Endothelial cell of umbilical vein (primary cell): ENCODE measurements around the gene SHKBP1. TPM values are rescaled to one million over a fixed set of nuclear protein-coding genes. Genes with fewer than 3 reads are reported as not detected.

ENCODE experiments used
- BruUV-seq: library from RNA; stranded (reverse); fragments of 400-500 nt; replicated peaks from 2 replicates; lab custom pipeline; 2021; lab: Mats Ljungman, UMichigan
- CTCF ChIA-PET: fragments of 300-600, 350-600 bp; sonication (Branson Sonifier 250); formaldehyde crosslinking; loops from one replicate; lab custom pipeline; 2021; ENCODE audit warnings: antibody characterized with exemption, inconsistent platforms; lab: Charles Lee
- POLR2A ChIA-PET: fragments of 300-600, 350-600 bp; sonication (Branson Sonifier 250); formaldehyde crosslinking; loops from one replicate; lab custom pipeline; 2021; ENCODE audit warnings: antibody characterized with exemption, inconsistent platforms; lab: Charles Lee
- DNase-seq: peaks from one replicate; pipeline ENCODE4 v3.0.0-alpha.2; 2011; ENCODE audit warnings: low read depth, low spot score
- FAIRE-seq: peaks from 2 replicates; lab custom pipeline; 2011; peaks lifted over from hg19 to GRCh38; lab: Jason Lieb, UNC
- H2AFZ ChIP-seq: 2 replicates; pipeline ENCODE4 v1.6.0; 2012; ENCODE audit warnings: low read depth, low read length, control low read depth, inconsistent platforms
- H3K27ac ChIP-seq: 2 replicates; pipeline ENCODE4 v1.5.1; 2011; ENCODE audit warnings: low read depth, mild to moderate bottlenecking, control low read depth, low read length, moderate library complexity; ENCODE audit not compliant: insufficient read depth
- H3K27me3 ChIP-seq, 2 experiments: 2 replicates each; pipeline versions ENCODE4 v1.6.0 to v1.6.1; 2011; ENCODE audit warnings: low read length in 2 of 2, mixed read lengths in 1 of 2; ENCODE audit not compliant: control insufficient read depth in 2 of 2, insufficient read depth in 2 of 2
- H3K36me3 ChIP-seq, 2 experiments: 2 replicates in 1 of 2; 3 replicates in 1 of 2; pipeline ENCODE4 v1.5.1; 2011; ENCODE audit warnings: low read length in 2 of 2, mild to moderate bottlenecking in 1 of 2, moderate library complexity in 1 of 2; ENCODE audit not compliant: control insufficient read depth in 2 of 2, insufficient read depth in 2 of 2; ENCODE audit errors: extremely low read depth in 1 of 2
- H3K4me1 ChIP-seq: 3 replicates; pipeline ENCODE4 v1.5.1; 2011; ENCODE audit warnings: mild to moderate bottlenecking, low read length; ENCODE audit not compliant: control insufficient read depth, insufficient read depth; ENCODE audit errors: extremely low read depth
- H3K4me2 ChIP-seq: 2 replicates; pipeline ENCODE4 v1.6.1; 2011; ENCODE audit warnings: low read length, control low read depth, mixed read lengths; ENCODE audit not compliant: insufficient read depth
- H3K4me3 ChIP-seq, 3 experiments: fragments of 200-600 bp in 1 of 3; sonication (generic), shearing (Covaris generic) in 1 of 3; replicated peaks in 1 of 3; 2 replicates each; pipeline ENCODE4 v1.5.1; 2011 to 2016; ENCODE audit warnings: control low read depth in 3 of 3, low read length in 3 of 3, mild to moderate bottlenecking in 2 of 3, inconsistent platforms in 1 of 3, low read depth in 1 of 3, moderate library complexity in 1 of 3; ENCODE audit not compliant: insufficient read depth in 1 of 3
- H3K79me2 ChIP-seq: 2 replicates; pipeline ENCODE4 v1.6.0; 2012; ENCODE audit warnings: low read length, inconsistent platforms; ENCODE audit not compliant: control insufficient read depth, insufficient read depth
- H3K9ac ChIP-seq: replicated peaks from 2 replicates; pipeline ENCODE3; 2011; ENCODE audit warnings: low read length, control low read depth; ENCODE audit not compliant: insufficient read depth; ENCODE audit errors: extremely low read depth
- H3K9me1 ChIP-seq: replicated peaks from 3 replicates; pipeline ENCODE4 v1.6.0; 2011; ENCODE audit warnings: mild to moderate bottlenecking, low read length; ENCODE audit not compliant: control insufficient read depth, insufficient read depth; ENCODE audit errors: extremely low read depth
- H3K9me3 ChIP-seq: replicated peaks from 2 replicates; pipeline ENCODE4 v1.5.1; 2012; ENCODE audit warnings: low read length, inconsistent platforms; ENCODE audit not compliant: control insufficient read depth, insufficient read depth
- H4K20me1 ChIP-seq: replicated peaks from 2 replicates; pipeline ENCODE3; 2011; ENCODE audit warnings: mild to moderate bottlenecking, low read length; ENCODE audit not compliant: control insufficient read depth, insufficient read depth; ENCODE audit errors: extremely low read depth
- CTCF ChIP-seq, 2 donors: IDR thresholded peaks; 1 replicate in 1 of 2; 2 replicates in 1 of 2; pipeline ENCODE4 v1.5.1; 2011; ENCODE audit warnings: low read length in 2 of 2, mild to moderate bottlenecking in 2 of 2, moderate library complexity in 2 of 2, control low read depth in 1 of 2, inconsistent platforms in 1 of 2, low read depth in 1 of 2; ENCODE audit not compliant: insufficient read depth in 1 of 2; ENCODE audit errors: extremely low read depth in 1 of 2
- EZH2 ChIP-seq: IDR thresholded peaks from 2 replicates; pipeline ENCODE4 v1.6.1; 2012; ENCODE audit warnings: borderline replicate concordance, low read depth, mild to moderate bottlenecking, moderate library complexity, low read length, inconsistent platforms; ENCODE audit not compliant: severe bottlenecking
- FOS ChIP-seq: IDR thresholded peaks from 2 replicates; pipeline ENCODE4 v1.6.1; 2011; ENCODE audit warnings: mild to moderate bottlenecking, low read length, moderate library complexity, borderline replicate concordance; ENCODE audit not compliant: insufficient read depth
- GATA2 ChIP-seq: IDR thresholded peaks from 2 replicates; pipeline ENCODE4 v1.7.0; 2011; ENCODE audit warnings: low read depth, mild to moderate bottlenecking, moderate library complexity, mixed read lengths, low read length; ENCODE audit not compliant: insufficient read length, insufficient read depth
- JUN ChIP-seq: IDR thresholded peaks from 2 replicates; pipeline ENCODE4 v1.6.1; 2011; ENCODE audit warnings: borderline replicate concordance, low read depth; ENCODE audit not compliant: insufficient read length, insufficient read depth
- MYC ChIP-seq: IDR thresholded peaks from one replicate; pipeline ENCODE4 v1.6.1; 2011; ENCODE audit warnings: mild to moderate bottlenecking, low read depth, low read length
- POLR2A ChIP-seq: IDR thresholded peaks from 2 replicates; pipeline ENCODE4 v1.6.1; 2012; ENCODE audit warnings: low read depth, mild to moderate bottlenecking, control low read depth, low read length
- POLR2AphosphoS5 ChIP-seq: IDR thresholded peaks from 2 replicates; pipeline ENCODE4 v1.6.1; 2012; ENCODE audit warnings: low read depth, mild to moderate bottlenecking, control low read depth, low read length, moderate library complexity; ENCODE audit not compliant: insufficient read depth
- dilution Hi-C: fragments of 300-500 bp; cut with MboI; formaldehyde crosslinking; loops from one replicate; pipeline ENCODE4 v1.15.0; 2019; ENCODE audit warnings: low sequenced_read_pairs; ENCODE audit not compliant: extremely low pct_ligation_motif_present
- intact Hi-C: fragments of 100-400 bp; cut with micrococcal nuclease; formaldehyde crosslinking; loops from one replicate; pipeline ENCODE4 v1.10.0; 2022
- polyA plus RNA-seq, 4 experiments: library from polyadenylated mRNA; depleted of rRNA in 3 of 4; stranded (reverse) in 3 of 4; unstranded in 1 of 4; fragments of >200 nt; gene quantifications; 2 replicates each; pipeline versions ENCODE4 v1.2.1 to v1.2.3, GENCODE V29; 2011 to 2012; ENCODE audit warnings: missing spikeins in 1 of 4
- total RNA-seq: library from RNA; stranded (reverse); gene quantifications from 2 replicates; pipeline ENCODE4 v1.2.3, GENCODE V29; 2021
- TF ChIP-seq, protein P1 (sequence below): IDR thresholded peaks from 2 replicates; pipeline ENCODE4 v1.6.1; 2011; ENCODE audit not compliant: insufficient read depth, insufficient read length

Gene SHKBP1
- total and polyA plus RNA-seq, 2 donors (not counting 3 experiments of a cell fraction or from before 2014, with no cell fraction given): 106 to 113 TPM

DNA sequence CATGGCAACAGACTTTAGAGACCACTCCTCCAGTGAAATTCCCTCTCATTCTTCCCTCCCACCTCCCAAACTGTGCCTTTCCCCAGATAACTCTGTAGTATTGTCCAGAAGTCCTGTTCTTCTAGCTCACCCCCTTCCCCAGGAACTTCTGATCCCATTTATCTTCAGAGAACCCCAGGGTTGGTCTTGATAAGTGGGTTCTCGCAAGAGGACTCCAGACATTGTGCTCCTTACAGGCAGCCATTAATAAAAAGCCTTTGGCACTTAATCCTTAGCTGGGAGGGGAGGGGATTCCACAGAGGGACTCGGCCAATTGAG, 26.4 kb downstream of the SHKBP1 start:
- POLR2A ChIA-PET: interaction anchor here (1.0 to 1.4 kb wide), 4 partner anchors 12 to 255 kb away, joined by 3 to 5 read pairs (median 4); partner anchors contain the start of genes C19orf47, PLD3 and RAB4B
- FAIRE-seq (no peak), DNase-seq (no peak)
- peaks cover 4 to 6% of the 10 kb centered on the region in 2 experiments for H3K27me3 ChIP-seq
- dilution Hi-C loops (no loop called here), intact Hi-C loops (no loop called here)
- no peaks in the 10 kb centered on the region for H3K79me2 ChIP-seq
- peak overlapping the region; percentile 15 for H3K4me2 ChIP-seq
- H4K20me1 ChIP-seq: no peaks in the 10 kb centered on the region
- TF ChIP-seq POLR2AphosphoS5 (no peak), EZH2 (no peak), GATA2 (no peak), CTCF (IDR thresholded peaks at IDR 0.05; ENCODE audit: extremely low read depth in 1 of 2, insufficient read depth in 1 of 2, low read depth in 1 of 2, low read length in 2 of 2) (no peak), POLR2A (no peak), JUN (no peak), FOS (no peak), MYC (no peak)
- TF ChIP-seq, protein P1, sequence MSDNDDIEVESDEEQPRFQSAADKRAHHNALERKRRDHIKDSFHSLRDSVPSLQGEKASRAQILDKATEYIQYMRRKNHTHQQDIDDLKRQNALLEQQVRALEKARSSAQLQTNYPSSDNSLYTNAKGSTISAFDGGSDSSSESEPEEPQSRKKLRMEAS: no peak
- H3K27ac ChIP-seq: no peak overlapping the region
- no TSS peak for BruUV-seq
- H3K9me1 ChIP-seq: no peaks in the 10 kb centered on the region
- H3K9ac ChIP-seq: no peak overlapping the region
- CTCF ChIA-PET: interaction anchor here (0.6 to 11.0 kb wide), 23 partner anchors 9 to 302 kb away, joined by 3 to 126 read pairs (median 6); partner anchors contain the start of gene BLVRB
- no peak overlapping the region for H3K4me3 ChIP-seq
- H3K4me1 ChIP-seq: peaks cover 49% of the 10 kb centered on the region
- no peaks in the 10 kb centered on the region for H3K36me3 ChIP-seq
- H2AFZ ChIP-seq: no peak overlapping the region
- no peaks in the 10 kb centered on the region for H3K9me3 ChIP-seq
